NCI-H524 (cell line): Measurements from ENCODE around the gene ANAPC16.
"Not testable (repeated sequence)": the region's sequence is repeated elsewhere in the genome, so short reads cannot be mapped to it uniquely, and the experiment has no call there.

Experiments
- DNase-seq, 2 experiments: peaks; one replicate each; lab custom pipeline; 2025; lab: John Stamatoyannopoulos, UW

The ANAPC16 gene

GRCh38 chr10:72211832-72212231 lies 4.0 kb upstream of the ANAPC16 start:
- not testable (repeated sequence) for DNase-seq

GRCh38 chr10:72218325-72218724 lies 2.5 kb downstream of the ANAPC16 start:
- no peak for DNase-seq

- DNase-seq, result no peak
Measured at GRCh38 chr10:72218726-72219125, 2.9 kb downstream of the ANAPC16 start.

- no peak for DNase-seq
Measured at GRCh38 chr10:72219235-72219814, 3.5 kb downstream of the ANAPC16 start.

- DNase-seq, result no peak
Measured at GRCh38 chr10:72220637-72221036, 4.8 kb downstream of the ANAPC16 start.

GRCh38 chr10:72221278-72221677 lies 5.5 kb downstream of the ANAPC16 start:
- DNase-seq, result no peak

GRCh38 chr10:72223743-72224101 lies 7.9 kb downstream of the ANAPC16 start:
- DNase-seq, result no peak

- DNase-seq, result not testable (repeated sequence)
Measured at GRCh38 chr10:72224191-72224590, 8.4 kb downstream of the ANAPC16 start.

GRCh38 chr10:72226418-72227027 lies 10.7 kb downstream of the ANAPC16 start:
- no peak for DNase-seq

- DNase-seq, result no peak
Measured at GRCh38 chr10:72227826-72228225, 12.0 kb downstream of the ANAPC16 start.

- peak in 1 of 2 experiments; percentile 3 for DNase-seq
Measured at GRCh38 chr10:72228318-72228751, 12.5 kb downstream of the ANAPC16 start.

- DNase-seq, result no peak
Measured at GRCh38 chr10:72229261-72230251, 13.7 kb downstream of the ANAPC16 start.

GRCh38 chr10:72233621-72234020 lies 17.8 kb downstream of the ANAPC16 start:
- DNase-seq, result no peak

GRCh38 chr10:72234560-72235095 lies 18.8 kb downstream of the ANAPC16 start:
- DNase-seq, result peak in 1 of 2 experiments; percentile 6

GRCh38 chr10:72235544-72236279 lies 19.9 kb downstream of the ANAPC16 start:
- DNase-seq, result no peak

- no peak for DNase-seq
Measured at GRCh38 chr10:72238392-72239175, 22.8 kb downstream of the ANAPC16 start.

- no peak for DNase-seq
Measured at GRCh38 chr10:72239409-72239808, 23.6 kb downstream of the ANAPC16 start.

- DNase-seq, result no peak
Measured at GRCh38 chr10:72240371-72240770, 24.6 kb downstream of the ANAPC16 start.

GRCh38 chr10:72241691-72242252 lies 26.0 kb downstream of the ANAPC16 start:
- DNase-seq, result no peak

GRCh38 chr10:72242675-72243074 lies 26.9 kb downstream of the ANAPC16 start:
- DNase-seq, result no peak
